ENCODE measurements around the gene RPTOR. TPM values are rescaled to one million over a fixed set of nuclear protein-coding genes. Genes with fewer than 3 reads are reported as not detected.
"Not testable (repeated sequence)": the region's sequence is repeated elsewhere in the genome, so short reads cannot be mapped to it uniquely, and the experiment has no call there.

RPTOR gene
- total RNA-seq, 4 donors from 2014 or later, result 23.6 to 37.0 (median 27.8) TPM

- ATAC-seq (ENCODE audit: low FRiP score) (no peak), DNase-seq (ENCODE audit: low spot score) (no peak)
- TF ChIP-seq, protein P1, sequence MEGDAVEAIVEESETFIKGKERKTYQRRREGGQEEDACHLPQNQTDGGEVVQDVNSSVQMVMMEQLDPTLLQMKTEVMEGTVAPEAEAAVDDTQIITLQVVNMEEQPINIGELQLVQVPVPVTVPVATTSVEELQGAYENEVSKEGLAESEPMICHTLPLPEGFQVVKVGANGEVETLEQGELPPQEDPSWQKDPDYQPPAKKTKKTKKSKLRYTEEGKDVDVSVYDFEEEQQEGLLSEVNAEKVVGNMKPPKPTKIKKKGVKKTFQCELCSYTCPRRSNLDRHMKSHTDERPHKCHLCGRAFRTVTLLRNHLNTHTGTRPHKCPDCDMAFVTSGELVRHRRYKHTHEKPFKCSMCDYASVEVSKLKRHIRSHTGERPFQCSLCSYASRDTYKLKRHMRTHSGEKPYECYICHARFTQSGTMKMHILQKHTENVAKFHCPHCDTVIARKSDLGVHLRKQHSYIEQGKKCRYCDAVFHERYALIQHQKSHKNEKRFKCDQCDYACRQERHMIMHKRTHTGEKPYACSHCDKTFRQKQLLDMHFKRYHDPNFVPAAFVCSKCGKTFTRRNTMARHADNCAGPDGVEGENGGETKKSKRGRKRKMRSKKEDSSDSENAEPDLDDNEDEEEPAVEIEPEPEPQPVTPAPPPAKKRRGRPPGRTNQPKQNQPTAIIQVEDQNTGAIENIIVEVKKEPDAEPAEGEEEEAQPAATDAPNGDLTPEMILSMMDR (IDR thresholded peaks at IDR 0.05), result no peak
These were observed 215.9 kb downstream of the RPTOR start for GRCh38 chr17:80760511-80760911.

- no peak for DNase-seq (ENCODE audit: low spot score)
- TF ChIP-seq, protein P1 (IDR thresholded peaks at IDR 0.05), result no peak
- ATAC-seq (ENCODE audit: low FRiP score), result no peak
These were observed 216.7 kb downstream of the RPTOR start for GRCh38 chr17:80761110-80761871.

DNA sequence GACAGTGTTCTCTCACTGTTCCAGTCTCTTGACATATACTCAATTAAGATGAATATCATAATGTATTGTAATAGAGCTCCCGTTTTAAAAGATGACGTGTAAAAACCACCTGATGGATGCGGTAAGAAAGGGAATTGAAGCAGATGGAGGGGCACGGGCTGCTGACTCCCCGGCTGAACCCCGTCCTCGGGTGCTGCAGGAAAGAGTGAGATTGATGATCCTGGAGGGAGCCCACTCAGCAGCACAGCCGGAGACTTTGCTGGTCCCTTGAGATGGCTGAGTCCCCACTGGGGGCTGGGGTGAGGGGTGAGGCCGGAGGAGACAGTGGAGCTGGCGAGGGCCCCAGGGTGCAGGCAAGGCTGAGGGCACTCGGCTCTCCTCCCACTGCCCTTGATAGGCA is 217.4 kb downstream of the RPTOR start:
- TF ChIP-seq, protein P1 (IDR thresholded peaks at IDR 0.05), result no peak
- DNase-seq (ENCODE audit: low spot score), result no peak
- no peak for ATAC-seq (ENCODE audit: low FRiP score)

DNA sequence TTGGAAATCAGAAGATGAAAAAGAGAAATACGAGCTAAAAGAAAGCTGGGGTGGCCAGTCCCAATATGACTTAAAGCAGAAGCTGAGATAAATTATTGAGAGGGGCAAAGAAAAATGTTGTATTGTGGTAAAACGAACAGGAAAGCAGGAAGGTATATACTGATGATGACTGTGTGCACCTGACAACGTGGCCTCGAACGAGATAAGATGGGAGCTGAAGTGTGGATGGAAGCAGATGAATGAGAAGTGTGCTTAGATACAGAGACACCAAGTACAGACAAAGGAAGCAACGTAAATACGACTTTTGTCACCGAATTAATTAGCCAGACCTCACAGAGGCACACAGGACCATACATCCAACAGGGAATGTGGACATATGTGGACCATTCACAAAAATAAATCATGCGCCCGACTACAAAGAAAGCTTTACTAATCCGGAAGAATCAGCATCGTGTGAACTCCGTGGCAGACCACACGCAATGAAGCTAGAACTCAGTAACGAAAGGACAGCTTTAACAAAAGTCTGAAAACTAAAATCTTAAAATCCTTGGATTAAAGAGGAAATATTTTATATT is 218.7 kb downstream of the RPTOR start:
- no peak for ATAC-seq (ENCODE audit: low FRiP score)
- TF ChIP-seq, protein P1 (IDR thresholded peaks at IDR 0.05), result no peak
- no peak for DNase-seq (ENCODE audit: low spot score)

DNA sequence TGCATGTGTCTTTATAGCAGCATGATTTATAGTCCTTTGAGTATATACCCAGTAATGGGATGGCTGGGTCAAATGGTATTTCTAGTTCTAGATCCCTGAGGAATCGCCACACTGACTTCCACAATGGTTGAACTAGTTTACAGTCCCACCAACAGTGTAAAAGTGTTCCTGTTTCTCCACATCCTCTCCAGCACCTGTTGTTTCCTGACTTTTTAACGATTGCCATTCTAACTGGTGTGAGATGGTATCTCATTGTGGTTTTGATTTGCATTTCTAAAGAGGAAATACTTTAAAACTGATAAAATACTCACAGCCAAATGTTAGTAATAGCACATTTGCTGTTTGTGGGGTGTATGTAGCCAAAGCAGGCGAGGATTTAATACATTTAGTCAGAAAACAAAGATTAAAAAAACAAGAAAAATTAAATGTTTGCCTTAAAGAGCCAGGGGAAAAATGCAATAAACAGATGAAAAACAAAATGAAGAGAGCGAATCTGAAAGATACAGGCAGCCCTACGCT is 220.0 kb downstream of the RPTOR start:
- not testable (repeated sequence) for ATAC-seq (ENCODE audit: low FRiP score); DNase-seq (ENCODE audit: low spot score)

DNA sequence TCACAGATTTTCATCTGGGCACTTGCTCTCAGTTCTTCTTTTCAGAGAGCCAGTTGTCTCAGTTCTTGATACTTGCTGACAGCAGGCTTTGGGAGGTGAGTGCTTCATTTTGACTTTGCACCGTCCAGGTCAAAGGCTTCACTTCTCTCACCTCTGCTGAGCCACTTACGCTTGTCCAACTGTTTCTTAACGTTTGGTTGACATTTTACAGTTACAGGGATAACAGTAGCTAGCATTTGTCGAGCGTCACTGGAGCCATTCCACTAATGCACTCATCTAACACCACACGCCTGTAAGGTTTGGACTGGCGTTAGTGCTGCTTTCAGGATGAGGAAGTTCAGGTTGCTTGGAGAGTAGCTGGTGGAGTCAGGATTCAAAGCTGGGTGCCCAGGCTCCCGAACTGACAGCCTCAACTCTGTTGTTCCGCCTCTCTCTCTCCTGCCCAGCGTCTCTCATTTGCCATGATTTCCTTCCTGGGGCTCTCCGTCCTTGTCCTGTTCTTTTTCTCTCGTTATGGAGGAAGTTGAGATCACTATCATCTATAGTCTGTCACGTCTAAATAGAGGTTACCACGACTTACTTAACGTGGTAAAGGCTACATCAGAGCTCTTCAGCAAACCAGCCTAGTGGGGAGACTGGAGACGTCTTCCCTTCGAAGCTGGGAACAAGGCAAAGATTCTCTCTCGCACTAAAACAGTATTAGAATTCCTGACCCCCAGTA is 220.8 kb downstream of the RPTOR start:
- TF ChIP-seq, protein P1 (IDR thresholded peaks at IDR 0.05), result no peak
- DNase-seq (ENCODE audit: low spot score) (no peak), ATAC-seq (ENCODE audit: low FRiP score) (no peak)

DNA sequence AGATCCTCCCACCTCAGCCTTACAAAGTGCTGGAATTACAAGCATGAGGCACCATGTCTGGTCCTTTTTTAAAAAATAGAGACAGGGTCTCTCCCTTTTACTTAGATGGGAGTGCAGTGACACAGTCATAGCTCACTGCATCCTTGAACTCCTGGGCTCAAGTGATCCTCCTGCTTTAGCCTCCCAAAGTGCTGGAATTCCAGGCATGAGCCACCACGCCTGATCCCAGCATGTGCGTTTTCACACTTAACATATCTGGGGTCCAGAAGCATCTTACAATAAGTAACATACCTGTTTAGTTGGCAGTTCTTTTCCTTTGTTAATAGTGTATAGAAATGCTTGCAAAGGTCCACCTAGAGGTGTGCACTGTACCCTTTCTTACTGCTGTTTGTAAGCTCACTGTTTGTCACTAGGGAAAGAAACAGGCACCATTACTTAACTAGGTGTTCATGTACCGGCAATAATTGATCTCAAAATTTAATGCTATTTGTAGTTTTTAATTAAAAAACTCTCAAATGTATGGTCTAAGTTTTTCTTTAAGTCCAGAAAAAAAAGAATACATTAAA is 221.7 kb downstream of the RPTOR start:
- TF ChIP-seq, protein P1 (IDR thresholded peaks at IDR 0.05), result no peak
- DNase-seq (ENCODE audit: low spot score) (no peak), ATAC-seq (ENCODE audit: low FRiP score) (no peak)
